Measurements from ENCODE around the gene IQGAP2. TPM values are rescaled to one million over a fixed set of nuclear protein-coding genes. Genes with fewer than 3 reads are reported as not detected.

IQGAP2 gene
- polyA plus RNA-seq, 1 donor (not counting 4 experiments of a cell fraction or from before 2014, with no cell fraction given), result 0.14 TPM

DNA sequence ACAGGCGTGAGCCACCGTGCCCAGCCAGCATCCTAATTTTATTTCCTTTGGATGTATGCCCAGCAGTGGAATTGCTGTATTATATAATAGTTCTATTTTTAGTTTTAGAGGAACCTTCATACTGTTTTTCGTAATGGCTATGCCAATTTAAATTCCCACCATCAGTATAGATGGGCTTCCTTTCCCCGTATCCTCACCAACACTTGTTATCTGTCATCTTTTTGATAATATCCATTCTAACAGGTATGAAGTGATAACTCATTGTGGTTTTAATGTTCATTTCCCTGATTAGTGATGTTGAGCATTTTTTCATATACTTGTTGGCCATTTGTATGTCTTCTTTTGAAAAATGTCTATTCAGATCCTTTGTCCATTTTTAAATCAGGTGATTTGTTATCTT lies 325.9 kb downstream of the IQGAP2 start:
- H2AFZ ChIP-seq (ENCODE audit: control insufficient read depth, low read length), result no peak overlapping the region
- no peak overlapping the region for H3K9ac ChIP-seq (ENCODE audit: control insufficient read depth, extremely low read depth, insufficient read depth, low read length)
- TF ChIP-seq, protein P1, sequence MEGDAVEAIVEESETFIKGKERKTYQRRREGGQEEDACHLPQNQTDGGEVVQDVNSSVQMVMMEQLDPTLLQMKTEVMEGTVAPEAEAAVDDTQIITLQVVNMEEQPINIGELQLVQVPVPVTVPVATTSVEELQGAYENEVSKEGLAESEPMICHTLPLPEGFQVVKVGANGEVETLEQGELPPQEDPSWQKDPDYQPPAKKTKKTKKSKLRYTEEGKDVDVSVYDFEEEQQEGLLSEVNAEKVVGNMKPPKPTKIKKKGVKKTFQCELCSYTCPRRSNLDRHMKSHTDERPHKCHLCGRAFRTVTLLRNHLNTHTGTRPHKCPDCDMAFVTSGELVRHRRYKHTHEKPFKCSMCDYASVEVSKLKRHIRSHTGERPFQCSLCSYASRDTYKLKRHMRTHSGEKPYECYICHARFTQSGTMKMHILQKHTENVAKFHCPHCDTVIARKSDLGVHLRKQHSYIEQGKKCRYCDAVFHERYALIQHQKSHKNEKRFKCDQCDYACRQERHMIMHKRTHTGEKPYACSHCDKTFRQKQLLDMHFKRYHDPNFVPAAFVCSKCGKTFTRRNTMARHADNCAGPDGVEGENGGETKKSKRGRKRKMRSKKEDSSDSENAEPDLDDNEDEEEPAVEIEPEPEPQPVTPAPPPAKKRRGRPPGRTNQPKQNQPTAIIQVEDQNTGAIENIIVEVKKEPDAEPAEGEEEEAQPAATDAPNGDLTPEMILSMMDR (optimal IDR thresholded peaks at IDR 0.05 in 1 of 3, IDR thresholded peaks at IDR 0.05 in 1 of 3, conservative IDR thresholded peaks at IDR 0.05 in 1 of 3; ENCODE audit: extremely low read depth in 1 of 3, insufficient read depth in 2 of 3, low read length in 3 of 3), result no peak
- TF ChIP-seq EZH2 (IDR thresholded peaks at IDR 0.05; ENCODE audit: low read length), result no peak
- H3K9me1 ChIP-seq (ENCODE audit: control insufficient read depth, extremely low read depth, insufficient read depth, low read length), result no peaks in the 10 kb centered on the region
- H3K4me1 ChIP-seq (ENCODE audit: control insufficient read depth, extremely low read depth, insufficient read depth, low read length), result peaks cover 17% of the 10 kb centered on the region
- dilution Hi-C loops (cut with MboI; ENCODE audit: extremely low pct_ligation_motif_present, low sequenced_read_pairs), result no loop called here
- no peak overlapping the region for H3K4me3 ChIP-seq (ENCODE audit: control insufficient read depth in 2 of 3, extremely low read depth in 1 of 3, insufficient read depth in 2 of 3, low read depth in 1 of 3, low read length in 3 of 3)
- FAIRE-seq (no peak), DNase-seq (ENCODE audit: low read depth, low spot score) (no peak)
- no peak overlapping the region for H3K4me2 ChIP-seq (ENCODE audit: control insufficient read depth, extremely low read depth, insufficient read depth, low read depth, low read length)
- peaks cover 7% of the 10 kb centered on the region for H3K9me3 ChIP-seq (ENCODE audit: control insufficient read depth, low read depth, low read length)
- peaks cover 0 to 4% of the 10 kb centered on the region in 2 experiments for H3K36me3 ChIP-seq (ENCODE audit: control insufficient read depth in 2 of 2, extremely low read depth in 1 of 2, insufficient read depth in 2 of 2, low read length in 2 of 2)
- H4K20me1 ChIP-seq (ENCODE audit: control insufficient read depth, extremely low read depth, insufficient read depth, low read length), result no peaks in the 10 kb centered on the region
- peaks cover 13% of the 10 kb centered on the region for H3K79me2 ChIP-seq (ENCODE audit: control insufficient read depth, insufficient read depth, low read length)
- H3K27ac ChIP-seq (ENCODE audit: control insufficient read depth, insufficient read depth, low read length), result no peak overlapping the region
- H3K27me3 ChIP-seq (ENCODE audit: control insufficient read depth, extremely low read depth, insufficient read depth, low read length), result no peaks in the 10 kb centered on the region

DNA sequence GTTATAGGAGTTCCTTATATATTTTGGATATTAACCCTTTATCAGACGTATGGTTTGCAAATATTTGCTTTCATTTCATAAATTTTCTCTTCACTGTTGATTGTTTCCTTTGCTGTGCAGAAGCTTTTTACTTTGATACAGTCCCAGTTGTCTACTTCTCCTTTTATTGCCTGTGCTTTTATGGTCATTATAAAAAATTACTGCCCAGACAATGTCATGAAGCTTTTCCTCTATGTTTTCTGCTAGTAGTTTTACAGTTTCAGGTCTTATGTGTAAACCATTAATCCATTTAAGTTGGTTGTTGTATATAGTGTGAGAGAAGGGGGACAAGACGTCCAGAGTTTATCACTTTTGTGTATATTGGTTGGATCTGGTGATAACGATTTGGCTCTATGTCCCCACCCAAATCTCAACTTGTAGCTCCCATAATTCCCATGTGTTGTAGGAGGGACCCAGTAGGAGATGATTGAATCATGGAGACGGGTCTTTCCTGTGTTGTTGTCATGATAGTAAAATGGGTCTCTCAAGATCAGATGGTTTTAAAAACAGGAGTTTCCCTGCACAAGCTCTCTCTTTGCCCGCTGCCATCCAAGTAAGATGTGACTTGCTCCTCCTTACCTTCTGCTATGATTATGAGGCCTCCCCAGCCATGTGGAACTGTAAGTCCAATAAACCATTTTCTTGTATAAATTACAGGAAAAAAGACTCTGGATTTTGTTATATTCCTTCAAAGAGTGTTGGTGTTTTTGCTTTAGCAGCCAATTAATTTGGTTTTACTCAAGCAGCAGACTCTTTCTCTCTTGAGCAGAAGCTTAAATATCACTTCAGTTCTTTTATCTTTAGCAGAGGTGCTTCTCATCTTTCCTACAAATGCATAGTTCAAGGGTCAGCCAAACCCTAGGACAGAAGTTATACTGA lies 326.5 kb downstream of the IQGAP2 start:
- H3K9me1 ChIP-seq (ENCODE audit: control insufficient read depth, extremely low read depth, insufficient read depth, low read length), result no peaks in the 10 kb centered on the region
- H3K4me3 ChIP-seq (ENCODE audit: control insufficient read depth in 2 of 3, extremely low read depth in 1 of 3, insufficient read depth in 2 of 3, low read depth in 1 of 3, low read length in 3 of 3), result no peak overlapping the region
- DNase-seq (ENCODE audit: low read depth, low spot score), result no peak
- no peak overlapping the region for H2AFZ ChIP-seq (ENCODE audit: control insufficient read depth, low read length)
- TF ChIP-seq, protein P1 (optimal IDR thresholded peaks at IDR 0.05 in 1 of 3, IDR thresholded peaks at IDR 0.05 in 1 of 3, conservative IDR thresholded peaks at IDR 0.05 in 1 of 3; ENCODE audit: extremely low read depth in 1 of 3, insufficient read depth in 2 of 3, low read length in 3 of 3), result no peak
- TF ChIP-seq EZH2 (IDR thresholded peaks at IDR 0.05; ENCODE audit: low read length), result no peak
- H3K4me1 ChIP-seq (ENCODE audit: control insufficient read depth, extremely low read depth, insufficient read depth, low read length), result peaks cover 11% of the 10 kb centered on the region
- H3K9me3 ChIP-seq (ENCODE audit: control insufficient read depth, low read depth, low read length), result peaks cover 7% of the 10 kb centered on the region
- no peak overlapping the region for H3K4me2 ChIP-seq (ENCODE audit: control insufficient read depth, extremely low read depth, insufficient read depth, low read depth, low read length)
- H4K20me1 ChIP-seq (ENCODE audit: control insufficient read depth, extremely low read depth, insufficient read depth, low read length), result no peaks in the 10 kb centered on the region
- no peaks in the 10 kb centered on the region for H3K27me3 ChIP-seq (ENCODE audit: control insufficient read depth, extremely low read depth, insufficient read depth, low read length)
- dilution Hi-C loops (cut with MboI; ENCODE audit: extremely low pct_ligation_motif_present, low sequenced_read_pairs), result no loop called here
- H3K27ac ChIP-seq (ENCODE audit: control insufficient read depth, insufficient read depth, low read length), result no peak overlapping the region
- H3K79me2 ChIP-seq (ENCODE audit: control insufficient read depth, insufficient read depth, low read length), result peaks cover 13% of the 10 kb centered on the region
- H3K9ac ChIP-seq (ENCODE audit: control insufficient read depth, extremely low read depth, insufficient read depth, low read length), result no peak overlapping the region
- peaks cover 0 to 4% of the 10 kb centered on the region in 2 experiments for H3K36me3 ChIP-seq (ENCODE audit: control insufficient read depth in 2 of 2, extremely low read depth in 1 of 2, insufficient read depth in 2 of 2, low read length in 2 of 2)
- FAIRE-seq, result no peak

Data from keratinocyte (primary cell).